ENCODE results near the gene COL21A1. TPM values are rescaled to one million over a fixed set of nuclear protein-coding genes. Genes with fewer than 3 reads are reported as not detected.

The COL21A1 gene
- total and polyA plus RNA-seq, 2 of the 4 experiments (the other 2 are of a cell fraction) = 0.05 TPM; not detected in 1

DNA sequence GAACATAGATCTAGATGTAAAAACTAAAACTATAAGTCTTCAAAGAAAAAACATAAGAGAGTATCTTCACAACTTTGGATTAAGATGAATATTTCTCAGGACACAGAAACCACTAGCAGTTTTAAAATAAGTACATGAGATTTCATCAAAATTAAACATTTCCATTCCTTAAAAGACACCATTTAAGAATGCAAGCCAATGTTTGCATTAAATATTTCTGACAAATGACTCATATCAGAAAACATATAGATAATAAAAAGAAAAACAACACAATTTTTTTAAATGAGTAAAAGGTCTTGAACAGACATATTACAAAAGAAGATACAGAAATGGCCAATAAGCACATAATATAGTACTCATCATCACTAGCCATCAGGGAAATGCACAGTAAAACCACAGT lies 59.7 kb downstream of the COL21A1 start:
- H3K56ac ChIP-seq (ENCODE audit: extremely low read depth, insufficient read depth, low read length) = no peak overlapping the region
- no peaks in the 10 kb centered on the region for H3K79me1 ChIP-seq (ENCODE audit: low read depth in 1 of 2, low read length in 2 of 2)
- no peaks in the 10 kb centered on the region for H3K9me1 ChIP-seq (ENCODE audit: insufficient read depth, low read length)
- H3K4me3 ChIP-seq (ENCODE audit: insufficient read depth, low read depth, low read length) = no peak overlapping the region
- no peaks in the 10 kb centered on the region for H4K20me1 ChIP-seq (ENCODE audit: insufficient read depth, low read length)
- H4K91ac ChIP-seq (ENCODE audit: insufficient read depth, low read depth, low read length) = no peak overlapping the region
- H3K36me3 ChIP-seq (ENCODE audit: control insufficient read depth, insufficient read depth, low read length) = no peaks in the 10 kb centered on the region
- no peak overlapping the region for H2BK120ac ChIP-seq (ENCODE audit: low read depth, low read length)
- no peak overlapping the region for H3K18ac ChIP-seq (ENCODE audit: low read depth, low read length)
- no peak for TF ChIP-seq CTCF (conservative IDR thresholded peaks at IDR 0.05; ENCODE audit: low read depth, low read length)
- no peak for TF ChIP-seq MAZ (IDR thresholded peaks at IDR 0.05; ENCODE audit: borderline replicate concordance, low read depth, low read length)
- TF ChIP-seq MXI1 (IDR thresholded peaks at IDR 0.05; ENCODE audit: borderline replicate concordance, low read depth, low read length) = no peak
- TF ChIP-seq CEBPB (IDR thresholded peaks at IDR 0.05; ENCODE audit: low read depth, low read length) = no peak
- TF ChIP-seq CHD1 (IDR thresholded peaks at IDR 0.05; ENCODE audit: low read depth, low read length) = no peak
- no peak for TF ChIP-seq BHLHE40 (IDR thresholded peaks at IDR 0.05; ENCODE audit: low read depth, low read length)
- TF ChIP-seq NFE2L2 (IDR thresholded peaks at IDR 0.05; ENCODE audit: low read depth, low read length) = no peak
- no peak for TF ChIP-seq MAFK (IDR thresholded peaks at IDR 0.05; ENCODE audit: low read depth, low read length)
- BruUV-seq (replicated peaks) = no TSS peak
- ChIA-PET POLR2A (ENCODE audit: unreplicated experiment) (no interaction called here), CTCF (no interaction called here)
- DNase-seq = no peak
- no peak for ATAC-seq (ENCODE audit: low read depth)
- H3K27me3 ChIP-seq (ENCODE audit: control insufficient read depth, insufficient read depth, low read length) = 0 out of 2 replicates have a peak, but pooled peaks cover 1% of the 10 kb centered on the region
- H2AK9ac ChIP-seq (replicated peaks; ENCODE audit: low read depth, low read length, poor library complexity) = no peak overlapping the region
- H3K4me1 ChIP-seq (ENCODE audit: control insufficient read depth, insufficient read depth, low read length) = no peaks in the 10 kb centered on the region
- no peak overlapping the region for H4K8ac ChIP-seq (ENCODE audit: low read depth in 2 of 2, low read length in 2 of 2)
- H2AFZ ChIP-seq (replicated peaks; ENCODE audit: low read length, poor library complexity) = no peak overlapping the region
- no peak overlapping the region for H3K4ac ChIP-seq (ENCODE audit: low read depth, low read length)
- H3K14ac ChIP-seq (replicated peaks; ENCODE audit: low read depth, low read length) = no peak overlapping the region
- H3K4me2 ChIP-seq (ENCODE audit: low read depth, low read length) = no peak overlapping the region
- no peak overlapping the region for H4K5ac ChIP-seq (ENCODE audit: low read depth, low read length)
- H2BK20ac ChIP-seq (ENCODE audit: low read depth, low read length) = no peak overlapping the region
- no peak overlapping the region for H3K23ac ChIP-seq (ENCODE audit: low read depth, low read length)
- no peak overlapping the region for H2BK15ac ChIP-seq (ENCODE audit: low read depth, low read length)
- H3K27ac ChIP-seq (ENCODE audit: insufficient read depth, low read length) = no peak overlapping the region
- H2BK5ac ChIP-seq (ENCODE audit: low read depth, low read length, poor library complexity, severe bottlenecking) = no peak overlapping the region
- dilution Hi-C loops (cut with HindIII; ENCODE audit: low sequenced_read_pairs, unreplicated experiment) (no loop called here), intact Hi-C loops (cut with micrococcal nuclease) (no loop called here), in situ Hi-C loops (cut with MboI; ENCODE audit: low sequenced_read_pairs) (no loop called here)
- H3K9me3 ChIP-seq (ENCODE audit: control insufficient read depth, insufficient read depth, low read length) = no peaks in the 10 kb centered on the region
- H2AK5ac ChIP-seq (ENCODE audit: low read depth, low read length) = no peak overlapping the region
- no peak overlapping the region for H3K9ac ChIP-seq (ENCODE audit: low read depth, low read length)

All from IMR-90 (cell line).